ENCODE results near the gene IL2.

- no peak for TF ChIP-seq CTCF (IDR thresholded peaks at IDR 0.05)
- no peak for TF ChIP-seq EP300 (IDR thresholded peaks at IDR 0.05; ENCODE audit: low read depth)
Observed at GRCh38 chr4:122475233-122475632, 18.7 kb upstream of the IL2 start.
